ENCODE data around the gene RAMP2.

DNA sequence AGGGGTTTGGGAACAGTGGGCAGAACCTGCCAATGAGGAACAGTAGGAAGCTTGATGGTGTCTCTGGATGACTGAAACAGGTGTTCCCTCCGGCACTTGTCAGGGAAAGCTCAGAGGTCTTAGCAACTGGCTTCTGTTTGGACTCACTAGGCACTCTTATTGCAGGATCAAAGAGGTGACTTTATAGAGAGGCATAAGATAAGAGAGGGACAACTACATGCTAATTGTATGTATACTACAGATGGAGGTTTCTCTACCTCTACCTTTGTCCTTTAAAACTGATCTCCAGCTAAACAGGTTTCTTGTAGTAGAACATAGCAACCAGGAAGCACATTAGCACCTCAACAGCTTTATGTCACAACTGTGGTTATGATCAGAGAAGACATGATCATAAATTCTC lies 45.2 kb downstream of the RAMP2 start:
- TF ChIP-seq FOXA1 (IDR thresholded peaks at IDR 0.05) = no peak
- no peak for TF ChIP-seq SUZ12 (IDR thresholded peaks at IDR 0.05)
- TF ChIP-seq ZNF384 (IDR thresholded peaks at IDR 0.05) = no peak
- TF ChIP-seq FOXM1 (IDR thresholded peaks at IDR 0.05; ENCODE audit: borderline replicate concordance) = no peak
- no peak for TF ChIP-seq BHLHE40 (IDR thresholded peaks at IDR 0.05; ENCODE audit: borderline replicate concordance)
- no peak for TF ChIP-seq CTBP1 (IDR thresholded peaks at IDR 0.05; ENCODE audit: borderline replicate concordance)
- TF ChIP-seq, protein P1, sequence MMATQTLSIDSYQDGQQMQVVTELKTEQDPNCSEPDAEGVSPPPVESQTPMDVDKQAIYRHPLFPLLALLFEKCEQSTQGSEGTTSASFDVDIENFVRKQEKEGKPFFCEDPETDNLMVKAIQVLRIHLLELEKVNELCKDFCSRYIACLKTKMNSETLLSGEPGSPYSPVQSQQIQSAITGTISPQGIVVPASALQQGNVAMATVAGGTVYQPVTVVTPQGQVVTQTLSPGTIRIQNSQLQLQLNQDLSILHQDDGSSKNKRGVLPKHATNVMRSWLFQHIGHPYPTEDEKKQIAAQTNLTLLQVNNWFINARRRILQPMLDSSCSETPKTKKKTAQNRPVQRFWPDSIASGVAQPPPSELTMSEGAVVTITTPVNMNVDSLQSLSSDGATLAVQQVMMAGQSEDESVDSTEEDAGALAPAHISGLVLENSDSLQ (IDR thresholded peaks at IDR 0.05) = no peak
- TF ChIP-seq TARDBP (IDR thresholded peaks at IDR 0.05) = no peak
- no peak for TF ChIP-seq SP1 (IDR thresholded peaks at IDR 0.05)
- no peak for TF ChIP-seq HDGF (IDR thresholded peaks at IDR 0.05; ENCODE audit: borderline replicate concordance)
- no peak for TF ChIP-seq ELF4 (IDR thresholded peaks at IDR 0.05)
